Hematopoietic multipotent progenitor cell treated with erythropoietin and hydrocortisone succinate and interleukin-3 and kit ligand, for 4 days (in vitro differentiated cells): ENCODE measurements around the gene ARHGAP31.
"Not testable (repeated sequence)": the region's sequence is repeated elsewhere in the genome, so short reads cannot be mapped to it uniquely, and the experiment has no call there.

Source experiments
- DNase-seq: peaks from one replicate; pipeline ENCODE4 v3.0.0-alpha.2; 2015

ARHGAP31 gene

DNA sequence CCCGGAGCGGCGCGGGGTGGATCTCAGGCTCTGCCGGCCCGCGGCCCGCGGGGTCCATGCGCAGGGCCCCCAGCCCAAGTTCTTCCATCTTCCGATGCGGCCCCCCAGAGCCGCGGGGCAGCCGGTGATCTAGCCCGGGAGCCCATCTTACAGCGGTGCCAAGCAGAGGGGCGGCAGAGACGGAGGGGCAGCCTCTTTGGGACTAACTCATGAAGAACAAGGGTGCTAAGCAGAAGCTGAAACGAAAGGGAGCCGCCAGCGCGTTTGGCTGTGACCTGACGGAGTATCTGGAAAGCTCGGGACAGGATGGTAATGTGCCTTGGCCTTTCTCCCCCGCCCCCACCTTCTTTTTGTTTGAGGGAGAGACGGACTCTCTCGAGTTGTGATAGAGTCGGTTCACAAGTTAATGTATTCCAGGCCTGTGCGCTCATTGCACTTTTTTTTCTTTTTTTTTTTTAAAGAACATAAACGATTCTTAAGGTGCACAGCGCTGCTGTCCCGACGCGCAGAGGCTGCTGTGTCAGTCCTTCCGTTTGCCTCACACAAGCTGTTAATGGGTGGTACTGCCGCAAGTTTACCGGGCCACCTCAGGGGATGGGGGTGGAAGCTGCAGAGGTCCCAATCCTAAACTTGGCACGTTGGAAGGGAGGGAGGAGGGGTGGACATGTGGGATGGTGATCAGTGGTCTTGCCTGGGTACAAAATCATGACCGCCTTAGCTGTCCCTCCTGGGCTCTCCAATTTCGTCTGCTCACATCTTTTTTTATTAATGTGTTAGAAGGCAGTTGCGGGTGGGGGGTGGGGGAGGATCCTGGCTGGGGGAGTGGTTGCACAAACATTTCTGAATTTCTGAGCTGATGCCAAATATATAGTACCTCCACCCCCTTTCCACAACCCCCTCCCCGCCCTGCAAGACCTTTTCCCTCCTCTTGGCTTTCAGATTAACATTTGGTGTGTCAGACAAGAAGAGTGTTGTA lies 801 bp downstream of the ARHGAP31 start:
- DNase-seq = peak; percentile 66

- no peak for DNase-seq
These were observed 1.9 kb downstream of the ARHGAP31 start for GRCh38 chr3:119295816-119296726.

DNA sequence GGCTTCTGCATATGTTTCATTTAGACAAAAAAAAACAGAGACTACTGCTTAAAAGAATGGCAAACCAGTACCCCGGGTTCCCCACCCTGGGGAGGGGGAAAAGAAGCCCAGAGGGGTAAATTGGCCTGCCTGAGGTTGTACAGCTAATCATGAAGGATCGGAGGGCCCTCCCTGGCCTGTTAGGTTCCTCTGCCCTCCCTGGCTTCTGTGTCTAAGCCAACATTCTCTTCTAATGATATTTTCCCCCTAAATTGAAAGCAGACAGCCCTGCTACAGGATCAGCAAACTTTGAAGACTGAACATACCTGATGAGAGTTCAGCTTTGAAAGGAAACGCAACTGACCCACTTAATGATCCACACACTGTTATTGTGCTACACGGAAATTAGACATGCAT lies 2.5 kb downstream of the ARHGAP31 start:
- DNase-seq = no peak

- DNase-seq = no peak
These were observed 3.0 kb downstream of the ARHGAP31 start for GRCh38 chr3:119297169-119297568.

- no peak for DNase-seq
These were observed 4.4 kb downstream of the ARHGAP31 start for GRCh38 chr3:119298565-119298941.

DNA sequence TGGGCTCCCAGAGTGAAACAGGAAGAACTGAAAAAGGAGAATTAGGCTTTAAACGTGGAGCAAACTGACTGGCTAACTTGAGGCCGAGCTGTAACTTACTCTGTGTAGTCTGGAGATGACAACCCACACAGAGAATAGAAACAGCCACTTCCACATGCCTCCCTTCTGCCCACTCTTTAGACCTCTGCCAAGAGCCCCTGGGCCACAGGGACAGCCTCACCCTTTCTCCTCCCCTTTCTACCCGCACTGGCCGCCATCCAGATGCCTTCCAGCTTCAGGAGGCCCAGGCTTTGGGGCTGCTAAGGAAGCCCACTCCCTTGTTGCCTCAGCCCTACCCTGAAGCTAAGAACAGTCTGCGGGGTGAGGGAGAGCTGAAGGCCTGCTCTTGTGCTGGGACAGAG lies 6.8 kb downstream of the ARHGAP31 start:
- no peak for DNase-seq

- DNase-seq = peak; percentile 31
These were observed 7.5 kb downstream of the ARHGAP31 start for GRCh38 chr3:119301662-119302061.

GRCh38 chr3:119302697-119303551 lies 8.7 kb downstream of the ARHGAP31 start:
- no peak for DNase-seq

- DNase-seq = no peak
These were observed 10.1 kb downstream of the ARHGAP31 start for GRCh38 chr3:119304201-119304713.

DNA sequence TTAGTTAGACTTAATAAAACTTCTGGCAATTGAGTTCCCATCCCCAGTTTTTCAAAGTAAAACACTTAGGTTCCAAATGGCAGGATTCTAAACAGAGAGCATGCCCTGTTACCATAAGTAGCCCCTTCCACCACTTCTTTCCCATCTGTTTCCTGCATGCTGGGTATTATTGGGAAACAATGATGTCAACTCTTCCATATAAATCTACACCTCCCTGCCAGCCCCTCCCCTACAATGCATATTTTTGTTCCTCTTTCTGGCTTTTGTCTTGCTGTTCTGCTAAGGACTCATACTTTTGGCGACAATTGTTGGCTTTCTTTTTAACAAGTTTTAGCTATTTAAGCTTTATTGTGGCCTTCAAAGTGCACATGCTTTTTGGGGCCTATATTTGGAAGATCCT lies 11.1 kb downstream of the ARHGAP31 start:
- peak; percentile 58 for DNase-seq

- not testable (repeated sequence) for DNase-seq
These were observed 12.2 kb downstream of the ARHGAP31 start for GRCh38 chr3:119306378-119306777.

GRCh38 chr3:119308355-119308754 lies 14.2 kb downstream of the ARHGAP31 start:
- no peak for DNase-seq

DNA sequence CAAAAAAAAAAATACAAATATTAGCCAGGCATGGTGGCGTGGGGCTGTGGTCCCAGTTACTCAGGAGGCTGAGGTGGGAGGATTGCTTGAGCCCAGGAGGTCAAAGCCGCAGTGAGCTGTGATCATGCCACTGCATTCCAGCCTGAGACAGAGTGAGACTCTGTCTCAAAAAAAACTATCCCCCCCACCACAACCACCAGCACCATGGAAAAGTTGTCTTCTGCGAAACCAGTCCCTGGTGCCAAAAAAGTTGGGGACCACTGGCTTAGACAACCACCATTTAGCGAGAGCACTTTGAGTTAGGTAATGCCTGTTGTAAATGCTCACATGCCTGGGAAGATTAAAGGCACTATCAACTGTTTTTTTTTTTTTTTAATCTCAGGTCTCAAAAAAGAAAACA lies 15.4 kb downstream of the ARHGAP31 start:
- no peak for DNase-seq

- DNase-seq = no peak
These were observed 15.9 kb downstream of the ARHGAP31 start for GRCh38 chr3:119310071-119310470.

DNA sequence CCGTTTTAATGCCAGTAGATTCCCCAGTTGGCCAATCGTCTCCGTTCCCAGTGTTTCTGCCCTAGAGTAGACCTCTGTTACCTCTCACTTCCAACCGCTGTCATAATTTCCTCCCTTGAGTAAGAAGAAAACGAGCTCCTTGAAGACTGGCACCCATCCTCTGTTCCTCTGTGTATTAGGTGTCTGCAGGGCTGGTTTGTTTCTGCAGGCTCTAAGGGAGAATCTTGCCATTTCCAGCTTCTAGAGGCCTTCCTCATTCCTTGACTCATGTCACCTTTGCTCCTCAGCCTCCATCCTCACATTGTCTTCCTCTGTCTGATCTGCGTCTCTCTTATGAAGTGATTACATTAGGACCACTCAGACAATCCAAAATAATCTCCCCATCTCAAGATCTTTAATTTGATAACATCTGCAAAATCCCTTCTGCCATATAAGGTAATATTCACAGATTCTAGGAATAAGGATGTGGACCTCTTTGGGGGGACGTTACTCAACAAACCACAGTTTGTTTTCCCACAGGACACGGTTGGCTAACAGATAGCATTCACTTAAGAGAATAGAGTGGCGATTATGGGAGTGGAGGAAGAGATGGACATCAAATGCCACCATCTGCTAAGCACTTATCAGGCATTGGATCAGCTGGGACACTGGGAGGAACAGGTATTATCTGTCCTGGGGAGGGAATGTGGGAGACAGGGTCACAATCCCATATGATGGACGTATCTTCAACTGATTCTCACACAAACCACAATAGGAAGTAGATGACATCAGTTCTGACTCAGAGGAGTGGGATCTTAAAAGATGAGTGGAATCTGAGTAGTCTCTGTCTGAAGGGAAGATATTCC lies 17.1 kb downstream of the ARHGAP31 start:
- DNase-seq = no peak

DNA sequence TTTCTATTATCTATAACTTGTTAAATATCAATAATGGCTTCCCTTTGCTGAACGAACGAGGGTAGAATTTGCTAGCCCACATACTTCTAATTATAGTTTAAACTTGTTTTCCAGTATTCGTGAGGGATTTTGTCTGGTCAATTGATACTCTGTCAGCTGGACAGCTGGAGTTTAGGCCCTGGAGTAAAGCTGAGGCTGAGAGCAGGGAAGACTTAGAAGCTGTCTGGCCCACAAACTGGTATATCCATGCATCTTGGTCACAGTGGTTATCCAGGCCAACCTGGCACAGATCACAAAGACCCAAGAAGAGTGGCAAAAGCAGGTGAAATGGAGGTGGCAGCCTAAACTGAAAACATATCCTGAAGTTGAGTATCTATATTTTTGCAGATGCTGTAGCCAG lies 19.3 kb downstream of the ARHGAP31 start:
- no peak for DNase-seq

GRCh38 chr3:119314821-119315220 lies 20.6 kb downstream of the ARHGAP31 start:
- no peak for DNase-seq

GRCh38 chr3:119315600-119316312 lies 21.6 kb downstream of the ARHGAP31 start:
- no peak for DNase-seq

DNA sequence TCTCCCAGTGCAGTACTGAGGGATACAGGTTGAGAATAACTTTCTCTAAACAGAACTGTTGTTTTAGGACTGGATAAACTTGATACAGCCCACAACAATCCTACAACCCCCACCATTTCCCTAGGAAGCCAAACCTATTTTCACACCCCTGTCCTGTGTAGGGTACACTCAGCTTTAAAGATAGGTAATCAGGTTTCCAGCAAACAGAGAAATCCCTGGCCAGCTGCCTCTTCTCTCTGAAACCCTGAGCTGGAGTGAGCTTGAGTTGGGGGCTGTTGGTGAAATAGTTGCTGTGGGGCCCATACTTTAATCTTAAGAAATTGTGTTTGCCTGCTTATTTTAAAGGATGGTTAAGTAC lies 22.1 kb downstream of the ARHGAP31 start:
- DNase-seq = no peak

DNA sequence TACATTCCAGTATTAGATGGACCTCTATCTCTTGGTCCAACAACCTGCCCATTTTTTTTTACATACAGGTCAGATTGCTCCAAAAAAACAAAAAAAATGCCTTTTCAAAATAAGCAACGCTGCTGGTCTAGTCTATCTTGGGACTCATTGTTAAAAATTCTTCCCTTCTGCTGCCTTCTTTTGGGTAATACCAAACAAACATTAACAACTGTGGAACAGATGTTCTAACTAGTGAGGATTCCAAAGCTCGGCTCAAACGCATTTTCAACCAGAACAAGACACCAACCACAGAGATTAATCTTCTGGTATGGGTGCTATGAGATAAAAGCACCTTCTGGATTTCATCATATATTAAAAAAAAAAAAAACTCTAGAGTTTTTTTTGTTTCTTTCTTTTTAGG lies 24.7 kb downstream of the ARHGAP31 start:
- DNase-seq = peak; percentile 55

DNA sequence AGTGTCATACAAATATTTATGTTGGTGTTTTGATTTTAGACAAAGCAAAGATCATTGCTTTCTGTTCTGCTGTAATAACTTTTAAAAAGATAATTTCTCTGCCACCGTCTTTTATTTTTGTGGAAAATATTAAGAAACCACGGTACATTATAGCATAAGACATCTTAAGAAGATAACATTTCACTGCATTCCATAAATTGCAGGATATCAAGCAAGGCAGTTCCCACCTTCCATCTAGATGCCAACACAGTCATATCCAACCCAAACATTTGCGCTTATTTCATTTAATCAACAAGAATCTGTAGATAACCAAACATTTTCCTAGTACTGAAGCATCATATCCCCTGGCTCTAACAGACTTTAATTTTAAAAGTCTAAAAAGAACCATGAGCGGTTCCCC lies 25.1 kb downstream of the ARHGAP31 start:
- no peak for DNase-seq
